HEK293 (cell line): ENCODE measurements around the gene CASP10.

Experiments
- CTCF ChIA-PET: fragments of 350-600 bp; formaldehyde crosslinking; extraction: SDS; loops from one replicate; lab custom pipeline; 2021; ENCODE audit warnings: antibody characterized with exemption; lab: Yijun Ruan, JAX
- POLR2A ChIA-PET: fragments of 300-600 bp; formaldehyde crosslinking; extraction: SDS; loops from one replicate; lab custom pipeline; 2020; ENCODE audit warnings: antibody characterized with exemption, inconsistent platforms; lab: Yijun Ruan, JAX
- H3K27ac ChIP-seq: fragments of 200-500 bp; sonication (Bioruptor generic); 2 replicates; pipeline ENCODE4 v1.5.1; 2014; ENCODE audit warnings: low read depth, low read length, control low read depth, inconsistent platforms; ENCODE audit errors: extremely low read depth
- H3K36me3 ChIP-seq, 2 experiments: fragments of 200-500 bp in 1 of 2; sonication (Bioruptor generic) in 1 of 2; 1 replicate in 1 of 2; 2 replicates in 1 of 2; pipeline ENCODE4 v1.5.1; 2014 to 2017; ENCODE audit warnings: inconsistent platforms in 2 of 2, low read length in 2 of 2; ENCODE audit not compliant: control insufficient read depth in 2 of 2, insufficient read depth in 1 of 2
- H3K4me1 ChIP-seq: fragments of 200-500 bp; sonication (Bioruptor generic); 2 replicates; pipeline ENCODE4 v1.5.1; 2014; ENCODE audit warnings: mild to moderate bottlenecking, low read length, inconsistent platforms; ENCODE audit not compliant: control insufficient read depth, insufficient read depth
- H3K4me3 ChIP-seq: 2 replicates; pipeline ENCODE4 v1.5.1; 2011; ENCODE audit warnings: low read depth, mild to moderate bottlenecking, control low read depth, low read length, moderate library complexity
- H3K9me3 ChIP-seq: fragments of 200-500 bp; sonication (Bioruptor generic); 2 replicates; pipeline ENCODE4 v1.5.1; 2014; ENCODE audit warnings: low read depth, low read length, inconsistent platforms; ENCODE audit not compliant: control insufficient read depth, insufficient read depth
- GLIS2 ChIP-seq: fragments of 450-650 bp; formaldehyde crosslinking; IDR thresholded peaks from 2 replicates; pipeline ENCODE4 v1.5.1; 2016; ENCODE audit warnings: missing biosample characterization, missing genetic modification characterization
- HOXA7 ChIP-seq: sonication (generic); formaldehyde crosslinking; IDR thresholded peaks from 2 replicates; pipeline ENCODE4 v1.8.1; 2022; ENCODE audit warnings: missing genetic modification reagents, borderline replicate concordance
- KLF8 ChIP-seq: fragments of 450-650 bp; formaldehyde crosslinking; IDR thresholded peaks from 2 replicates; pipeline ENCODE4 v1.5.1; 2016; ENCODE audit warnings: missing biosample characterization, missing genetic modification characterization
- SCRT2 ChIP-seq: fragments of 450-650 bp; formaldehyde crosslinking; IDR thresholded peaks from 2 replicates; pipeline ENCODE4 v1.5.1; 2016; ENCODE audit warnings: missing biosample characterization, missing genetic modification characterization
- TRIM28 ChIP-seq: IDR thresholded peaks from 2 replicates; pipeline ENCODE4 v1.6.1; 2011; ENCODE audit warnings: low read length, control low read depth, borderline replicate concordance
- ZBTB21 ChIP-seq: fragments of 450-650 bp; formaldehyde crosslinking; IDR thresholded peaks from 2 replicates; pipeline ENCODE4 v1.5.1; 2017; ENCODE audit warnings: missing biosample characterization, missing genetic modification characterization
- ZFP37 ChIP-seq: fragments of 450-650 bp; formaldehyde crosslinking; IDR thresholded peaks from 2 replicates; pipeline ENCODE4 v1.5.1; 2016; ENCODE audit warnings: missing biosample characterization, missing genetic modification characterization
- ZNF157 ChIP-seq: fragments of 450-650 bp; formaldehyde crosslinking; IDR thresholded peaks from 2 replicates; pipeline ENCODE4 v1.5.1; 2016; ENCODE audit warnings: missing biosample characterization, missing genetic modification characterization
- ZNF324 ChIP-seq: fragments of 450-650 bp; formaldehyde crosslinking; IDR thresholded peaks from 2 replicates; pipeline ENCODE4 v1.5.1; 2016; ENCODE audit warnings: missing biosample characterization, missing genetic modification characterization
- ZNF514 ChIP-seq: fragments of 450-650 bp; formaldehyde crosslinking; IDR thresholded peaks from 2 replicates; pipeline ENCODE4 v1.5.1; 2016; ENCODE audit warnings: missing biosample characterization, missing genetic modification characterization
- ZNF555 ChIP-seq: fragments of 450-650 bp; formaldehyde crosslinking; conservative IDR thresholded peaks from 2 replicates; pipeline ENCODE4 v1.5.1; 2017; ENCODE audit warnings: missing biosample characterization, mild to moderate bottlenecking, missing genetic modification characterization, inconsistent platforms
- ZNF558 ChIP-seq: fragments of 450-650 bp; formaldehyde crosslinking; IDR thresholded peaks from 2 replicates; pipeline ENCODE4 v1.5.1; 2016; ENCODE audit warnings: missing biosample characterization, missing genetic modification characterization
- ZNF600 ChIP-seq: fragments of 450-650 bp; formaldehyde crosslinking; IDR thresholded peaks from 2 replicates; pipeline ENCODE4 v1.5.1; 2016; ENCODE audit warnings: missing biosample characterization, missing genetic modification characterization
- ZNF610 ChIP-seq: fragments of 450-650 bp; formaldehyde crosslinking; IDR thresholded peaks from 2 replicates; pipeline ENCODE4 v1.5.1; 2016; ENCODE audit warnings: missing biosample characterization, missing genetic modification characterization, borderline replicate concordance
- ZNF776 ChIP-seq: fragments of 450-650 bp; formaldehyde crosslinking; IDR thresholded peaks from 2 replicates; pipeline ENCODE4 v1.5.0; 2017; ENCODE audit warnings: missing biosample characterization, missing genetic modification characterization, borderline replicate concordance
- ZXDB ChIP-seq: fragments of 450-650 bp; formaldehyde crosslinking; IDR thresholded peaks from 2 replicates; pipeline ENCODE4 v1.5.1; 2016; ENCODE audit warnings: missing biosample characterization, missing genetic modification characterization
- TF ChIP-seq, protein P1 (sequence below): fragments of 450-650 bp; formaldehyde crosslinking; IDR thresholded peaks from 2 replicates; pipeline ENCODE4 v1.5.1; 2016; ENCODE audit warnings: missing biosample characterization, missing genetic modification characterization
- TF ChIP-seq, protein P2 (sequence below): fragments of 450-650 bp; formaldehyde crosslinking; IDR thresholded peaks from 2 replicates; pipeline ENCODE4 v1.5.1; 2017; ENCODE audit warnings: missing biosample characterization, missing genetic modification characterization

The CASP10 gene

DNA sequence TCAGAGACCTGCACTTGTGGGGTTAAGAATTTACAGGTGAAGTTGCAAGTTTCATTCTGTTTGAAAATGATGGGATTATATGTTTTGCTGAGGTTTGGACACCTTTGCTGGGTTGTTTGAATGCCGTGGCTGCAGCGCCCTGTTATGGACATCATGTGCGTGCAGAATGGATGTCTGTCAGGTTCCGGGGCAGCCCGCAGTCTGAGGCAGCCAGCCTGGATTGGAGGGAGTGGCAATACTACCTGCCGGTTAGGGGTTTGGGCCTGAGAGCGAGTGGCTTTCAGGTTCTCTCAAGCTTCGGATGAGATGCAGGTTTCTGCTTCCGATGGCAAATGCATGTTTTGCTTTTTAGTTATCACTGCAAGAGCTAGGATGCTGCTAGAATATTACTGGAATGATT, 78.5 kb downstream of the CASP10 start:
- CTCF ChIA-PET: no interaction called here
- Histone ChIP-seq H3K4me3 (no peak overlapping the region), H3K4me1 (peaks cover 9% of the 10 kb centered on the region), H3K27ac (peak overlapping the region; percentile 28; the same call in 1 of the 2 replicates), H3K36me3 (peaks cover 0 to 1% of the 10 kb centered on the region in 2 experiments; a peak in 1 of 3 replicates), H3K9me3 (no peaks in the 10 kb centered on the region)
- POLR2A ChIA-PET: no interaction called here
- no peak for TF ChIP-seq ZNF776 (tag by site-specific recombination)
- TF ChIP-seq ZNF600 (tag by site-specific recombination): peak; percentile 60

DNA sequence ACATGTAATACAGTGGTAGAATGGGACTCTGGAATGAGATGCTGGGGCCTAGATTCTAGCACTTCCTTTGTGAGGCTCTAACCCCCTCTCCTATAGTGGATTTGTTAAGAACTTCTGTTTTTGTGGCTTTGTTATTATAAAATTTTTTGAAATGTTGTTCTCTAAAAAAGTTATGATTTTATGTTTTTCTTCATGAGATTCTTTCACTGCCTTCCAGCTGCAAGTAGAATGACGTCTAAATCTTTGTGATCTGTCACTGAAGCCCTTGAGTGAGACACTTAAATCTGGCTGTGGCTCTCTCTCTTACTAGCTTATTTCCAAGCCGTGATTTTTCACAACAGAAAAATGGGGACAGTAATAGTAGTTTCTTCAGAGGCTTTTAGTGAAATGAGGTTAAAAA, 79.0 kb downstream of the CASP10 start:
- Histone ChIP-seq H3K4me1 (peaks cover 9% of the 10 kb centered on the region), H3K27ac (no peak overlapping the region)
- POLR2A ChIA-PET: no interaction called here

DNA sequence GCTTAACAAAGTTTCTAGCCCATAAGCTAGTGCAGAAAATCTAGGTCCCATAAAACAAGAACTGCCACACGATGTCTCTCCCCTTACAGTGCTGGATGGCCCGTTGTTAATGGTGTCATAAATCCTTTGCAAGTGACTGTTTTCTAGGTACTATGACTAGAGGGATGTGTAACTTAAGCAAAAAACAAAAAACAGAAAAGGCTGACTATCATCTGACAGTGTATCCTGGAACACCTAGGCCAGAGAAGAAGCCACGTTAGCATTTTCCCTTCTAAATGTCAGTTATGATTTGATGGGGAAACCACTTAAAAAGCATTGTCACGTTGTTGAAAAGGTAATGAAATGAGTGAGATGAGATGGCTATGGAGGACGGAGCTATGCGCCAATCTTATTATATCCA, 79.8 kb downstream of the CASP10 start:
- Histone ChIP-seq H3K27ac (no peak overlapping the region), H3K4me1 (peaks cover 9% of the 10 kb centered on the region), H3K4me3 (no peak overlapping the region), H3K9me3 (no peaks in the 10 kb centered on the region), H3K36me3 (peaks cover 0 to 12% of the 10 kb centered on the region in 2 experiments; a peak in 1 of 3 replicates)
- CTCF ChIA-PET: no interaction called here
- TF ChIP-seq GLIS2 (no peak), SCRT2 (tag by site-specific recombination) (no peak), ZBTB21 (tag by site-specific recombination) (no peak), ZNF324 (tag by site-specific recombination) (no peak), ZNF558 (no peak), ZNF514 (tag by site-specific recombination) (no peak), ZNF610 (no peak), ZFP37 (tag by site-specific recombination) (no peak), TRIM28 (0 out of 2 replicates have a peak, but pooled peaks have one; percentile 26)
- TF ChIP-seq, protein P1, sequence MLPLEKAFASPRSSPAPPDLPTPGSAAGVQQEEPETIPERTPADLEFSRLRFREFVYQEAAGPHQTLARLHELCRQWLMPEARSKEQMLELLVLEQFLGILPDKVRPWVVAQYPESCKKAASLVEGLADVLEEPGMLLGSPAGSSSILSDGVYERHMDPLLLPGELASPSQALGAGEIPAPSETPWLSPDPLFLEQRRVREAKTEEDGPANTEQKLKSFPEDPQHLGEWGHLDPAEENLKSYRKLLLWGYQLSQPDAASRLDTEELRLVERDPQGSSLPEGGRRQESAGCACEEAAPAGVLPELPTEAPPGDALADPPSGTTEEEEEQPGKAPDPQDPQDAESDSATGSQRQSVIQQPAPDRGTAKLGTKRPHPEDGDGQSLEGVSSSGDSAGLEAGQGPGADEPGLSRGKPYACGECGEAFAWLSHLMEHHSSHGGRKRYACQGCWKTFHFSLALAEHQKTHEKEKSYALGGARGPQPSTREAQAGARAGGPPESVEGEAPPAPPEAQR: no peak
- TF ChIP-seq, protein P2, sequence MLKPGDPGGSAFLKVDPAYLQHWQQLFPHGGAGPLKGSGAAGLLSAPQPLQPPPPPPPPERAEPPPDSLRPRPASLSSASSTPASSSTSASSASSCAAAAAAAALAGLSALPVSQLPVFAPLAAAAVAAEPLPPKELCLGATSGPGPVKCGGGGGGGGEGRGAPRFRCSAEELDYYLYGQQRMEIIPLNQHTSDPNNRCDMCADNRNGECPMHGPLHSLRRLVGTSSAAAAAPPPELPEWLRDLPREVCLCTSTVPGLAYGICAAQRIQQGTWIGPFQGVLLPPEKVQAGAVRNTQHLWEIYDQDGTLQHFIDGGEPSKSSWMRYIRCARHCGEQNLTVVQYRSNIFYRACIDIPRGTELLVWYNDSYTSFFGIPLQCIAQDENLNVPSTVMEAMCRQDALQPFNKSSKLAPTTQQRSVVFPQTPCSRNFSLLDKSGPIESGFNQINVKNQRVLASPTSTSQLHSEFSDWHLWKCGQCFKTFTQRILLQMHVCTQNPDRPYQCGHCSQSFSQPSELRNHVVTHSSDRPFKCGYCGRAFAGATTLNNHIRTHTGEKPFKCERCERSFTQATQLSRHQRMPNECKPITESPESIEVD (tag by site-specific recombination): peak; percentile 35; the same call in 1 of the 2 replicates
- POLR2A ChIA-PET: no interaction called here

More for the DNA sequence above, 79.0 kb downstream of the CASP10 start:
- H3K9me3 ChIP-seq: no peaks in the 10 kb centered on the region
- TF ChIP-seq KLF8: no peak
- no peak for TF ChIP-seq HOXA7 (CRISPR knock-in tag)
- TF ChIP-seq ZNF157 (tag by site-specific recombination): no peak
- TF ChIP-seq ZXDB: no peak
- TF ChIP-seq ZNF555 (tag by site-specific recombination): no peak
- H3K36me3 ChIP-seq: peaks cover 0 to 5% of the 10 kb centered on the region in 2 experiments; a peak in 1 of 3 replicates
- CTCF ChIA-PET: no interaction called here
- H3K4me3 ChIP-seq: no peak overlapping the region
